Motor neuron (in vitro differentiated cells): ENCODE data around the gene ANKRD52. TPM values are rescaled to one million over a fixed set of nuclear protein-coding genes. Genes with fewer than 3 reads are reported as not detected.
A peak's percentile ranks its signal among the peaks of the same experiment; 100 is the strongest.
"Not testable (repeated sequence)": the region's sequence is repeated elsewhere in the genome, so short reads cannot be mapped to it uniquely, and the experiment has no call there.

ENCODE experiments used
- ATAC-seq, 8 experiments: fragments of 200-7000 bp; cut with Tn5 transposase; replicated peaks in 6 of 8; 2 replicates each; pipeline ENCODE4 v1.8.0; 2021; ENCODE audit warnings: mild to moderate bottlenecking in 8 of 8, moderate library complexity in 8 of 8
- H3K27ac ChIP-seq, 2 donors: fragments of 250-450 bp; sonication (Bioruptor Pico); 2 replicates each; pipeline ENCODE4 v1.9.0; 2021; ENCODE audit warnings: antibody characterized with exemption in 2 of 2, mild to moderate bottlenecking in 2 of 2, moderate library complexity in 1 of 2
- H3K4me1 ChIP-seq, 2 donors: fragments of 250-450 bp; sonication (Bioruptor Pico); replicated peaks in 1 of 2; 2 replicates each; pipeline ENCODE4 v1.6.1; 2021; ENCODE audit warnings: antibody characterized with exemption in 2 of 2, mild to moderate bottlenecking in 2 of 2, moderate library complexity in 1 of 2
- H3K4me3 ChIP-seq, 5 donors: fragments of 250-450 bp; sonication (Bioruptor Pico); 2 replicates each; pipeline ENCODE4 v1.9.0; 2021; ENCODE audit warnings: antibody characterized with exemption in 5 of 5, mild to moderate bottlenecking in 5 of 5, moderate library complexity in 4 of 5
- WGBS, 10 experiments: fragments of 450-650 bp; shearing (Covaris generic); methylation state at CpG; one replicate each; pipeline ENCODE4 v1.0.0; 2022; 5-methylcytosine and 5-hydroxymethylcytosine counted together
- in situ Hi-C, 9 experiments: fragments of 400-800 bp; cut with MboI; loops; one replicate each; pipeline ENCODE4 v1.15.0; 2021; ENCODE audit warnings: low sequenced_read_pairs in 9 of 9, low pct_unique_long_range_greater_than_20kb in 2 of 9; ENCODE audit not compliant: unreplicated experiment in 9 of 9
- total RNA-seq, 8 experiments: library from RNA; unstranded; fragments of 300-600 nt; gene quantifications; 2 replicates each; pipeline versions ENCODE4 v1.2.3 to v1.2.4, GENCODE V29; 2022

Gene ANKRD52
- total RNA-seq, 8 experiments from 2014 or later, result 5.3 to 30.7 (median 12.0) TPM

- Histone ChIP-seq H3K4me1 (peaks cover 0 to 8% of the 10 kb centered on the region in 2 donors), H3K27ac (no peak overlapping the region), H3K4me3 (no peak overlapping the region)
- ATAC-seq, result no peak
- 40 to 100% (median 81%) methylated on average over 1 to 2 of the region's 3 CpGs; no CpG with 5 or more reads in 2 of the 10 experiments for WGBS, 10 experiments
- in situ Hi-C loops, result no loop called here
Observed at GRCh38 chr12:56216461-56216860, 41.7 kb downstream of the ANKRD52 start.

DNA sequence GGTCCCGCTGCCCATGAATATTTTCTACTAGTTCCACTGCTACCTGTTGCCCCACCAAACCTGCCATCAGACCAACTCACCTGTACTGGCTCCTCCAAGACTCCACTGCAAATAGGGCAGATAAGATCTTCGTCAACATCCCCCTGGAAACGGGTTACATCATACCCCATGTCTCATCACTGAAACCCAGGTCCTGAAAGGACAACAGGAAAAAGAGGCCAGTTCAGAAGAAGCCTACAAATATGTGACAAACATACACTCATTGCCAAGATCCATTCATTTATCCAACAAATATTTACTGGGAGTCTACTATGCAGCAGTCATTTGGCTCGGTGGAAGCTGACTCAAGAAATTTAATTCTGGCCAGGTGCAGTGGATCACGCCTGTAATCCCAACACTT lies 44.3 kb downstream of the ANKRD52 start:
- Histone ChIP-seq H3K4me1 (no peaks in the 10 kb centered on the region), H3K4me3 (no peak overlapping the region), H3K27ac (no peak overlapping the region)
- no peak for ATAC-seq
- WGBS, 10 experiments, result 80 to 100% (median 92%) methylated on average over 1 to 5 of the region's 5 CpGs; no CpG with 5 or more reads in 3 of the 10 experiments
- in situ Hi-C loops, result no loop called here

DNA sequence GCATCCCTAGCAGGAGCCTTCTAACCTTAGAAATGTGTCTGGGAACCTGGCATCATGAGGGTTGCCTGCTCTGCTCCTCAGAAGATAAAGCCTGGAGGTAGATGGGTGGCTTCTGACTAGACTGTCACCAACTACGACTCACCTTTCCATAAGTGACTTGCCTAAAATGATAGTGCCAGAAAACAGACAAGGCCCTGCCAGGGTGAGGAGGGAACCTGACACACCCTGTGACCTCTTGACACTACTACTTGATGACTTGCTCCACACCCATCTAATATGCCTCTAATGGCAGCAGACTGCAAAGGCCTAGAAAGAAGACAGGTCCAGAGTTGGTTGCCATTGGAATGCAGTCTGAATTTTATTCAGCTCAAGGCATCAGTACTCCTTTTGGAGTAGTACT lies 45.8 kb downstream of the ANKRD52 start:
- Histone ChIP-seq H3K27ac (no peak overlapping the region), H3K4me3 (no peak overlapping the region), H3K4me1 (no peaks in the 10 kb centered on the region)
- peak in 2 of 8 experiments; percentile 53 to 78 for ATAC-seq
- 100% methylated on average over 1 of the region's 1 CpG; no CpG with 5 or more reads in 9 of the 10 experiments for WGBS, 10 experiments
- in situ Hi-C loops, result no loop called here

- Histone ChIP-seq H3K27ac (no peak overlapping the region), H3K4me1 (no peaks in the 10 kb centered on the region), H3K4me3 (no peak overlapping the region)
- ATAC-seq, result no peak
- in situ Hi-C loops, result no loop called here
- WGBS, 10 experiments, result 40 to 100% (median 94%) methylated on average over 1 to 5 of the region's 6 CpGs; no CpG with 5 or more reads in 2 of the 10 experiments
Observed at GRCh38 chr12:56208006-56208405, 50.2 kb downstream of the ANKRD52 start.

- WGBS, 10 experiments, result 27 to 100% (median 62%) methylated on average over 1 to 14 of the region's 14 CpGs; no CpG with 5 or more reads in 1 of the 10 experiments
- in situ Hi-C loops, result no loop called here
- H3K4me1 ChIP-seq, result no peaks in the 10 kb centered on the region
- no peak overlapping the region for H3K4me3 ChIP-seq
- H3K27ac ChIP-seq, result no peak overlapping the region
- ATAC-seq, result peak; percentile 77 to 92 (median 87)
Observed at GRCh38 chr12:56206452-56207166, 51.6 kb downstream of the ANKRD52 start.

DNA sequence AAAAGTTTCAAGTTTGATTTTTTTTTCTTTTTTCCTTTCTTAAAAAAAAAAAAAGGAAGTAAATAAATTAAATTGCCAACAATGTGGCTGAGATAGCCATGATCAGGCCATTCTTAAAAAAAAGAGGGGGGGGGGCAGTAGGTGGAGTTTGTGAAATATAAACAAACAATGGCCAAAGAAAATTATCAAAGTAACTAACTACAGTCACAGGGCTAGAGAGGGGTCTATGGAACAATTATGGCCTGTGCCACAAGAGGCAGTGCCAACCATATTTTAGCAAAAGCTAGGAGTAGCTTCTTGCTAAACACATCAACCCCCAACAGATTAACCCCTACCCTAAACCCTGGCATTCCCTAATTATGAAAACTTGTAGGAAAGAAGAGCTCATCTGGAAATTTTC lies 52.7 kb downstream of the ANKRD52 start:
- H3K4me3 ChIP-seq, result no peak overlapping the region
- peak in 1 of 8 experiments; percentile 55 for ATAC-seq
- H3K4me1 ChIP-seq, result no peaks in the 10 kb centered on the region
- no peak overlapping the region for H3K27ac ChIP-seq
- in situ Hi-C loops, result no loop called here

- no peaks in the 10 kb centered on the region for H3K4me1 ChIP-seq
- no peak for ATAC-seq
- no peak overlapping the region for H3K27ac ChIP-seq
- no peak overlapping the region for H3K4me3 ChIP-seq
- in situ Hi-C loops, result no loop called here
Observed at GRCh38 chr12:56204275-56204674, 53.9 kb downstream of the ANKRD52 start.

GRCh38 chr12:56202838-56203237 lies 55.3 kb downstream of the ANKRD52 start:
- WGBS, 10 experiments, result 29 to 100% (median 85%) methylated on average over 1 to 2 of the region's 2 CpGs; no CpG with 5 or more reads in 1 of the 10 experiments
- no peaks in the 10 kb centered on the region for H3K4me1 ChIP-seq
- ATAC-seq, result no peak
- in situ Hi-C loops, result no loop called here
- no peak overlapping the region for H3K4me3 ChIP-seq
- no peak overlapping the region for H3K27ac ChIP-seq

- Histone ChIP-seq H3K4me3 (no peak overlapping the region), H3K27ac (no peak overlapping the region), H3K4me1 (no peaks in the 10 kb centered on the region)
- WGBS, 10 experiments, result 0 to 100% (median 87%) methylated on average over 1 of the region's 1 CpG; no CpG with 5 or more reads in 2 of the 10 experiments
- ATAC-seq, result no peak
- in situ Hi-C loops, result no loop called here
Observed at GRCh38 chr12:56202366-56202765, 55.8 kb downstream of the ANKRD52 start.

DNA sequence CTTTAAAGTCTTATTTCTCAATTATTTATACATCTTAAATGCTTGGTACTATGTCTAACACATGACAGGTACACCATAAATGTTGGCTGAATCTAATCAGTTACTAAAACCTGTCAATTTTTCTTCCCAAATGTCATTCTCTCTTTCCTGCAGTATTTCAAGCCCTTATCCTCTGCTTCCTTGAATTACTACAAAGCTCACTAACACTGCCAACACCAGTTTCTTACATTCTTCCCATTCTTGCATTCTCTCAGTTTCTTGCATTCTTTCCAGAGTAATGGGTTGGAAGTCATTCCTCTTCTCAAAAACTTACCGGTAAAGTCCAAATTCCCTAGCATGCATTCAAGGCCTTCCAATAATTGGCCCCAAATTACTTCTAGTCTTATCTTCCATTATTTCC lies 59.3 kb downstream of the ANKRD52 start:
- 13 to 100% (median 82%) methylated on average over 1 of the region's 1 CpG for WGBS, 10 experiments
- ATAC-seq, result no peak
- Histone ChIP-seq H3K4me1 (no peaks in the 10 kb centered on the region), H3K4me3 (no peak overlapping the region), H3K27ac (no peak overlapping the region)
- in situ Hi-C loops, result no loop called here

- no peak for ATAC-seq
- in situ Hi-C loops, result no loop called here
- Histone ChIP-seq H3K4me1 (no peaks in the 10 kb centered on the region), H3K4me3 (no peak overlapping the region), H3K27ac (no peak overlapping the region)
- WGBS, 10 experiments, result 67 to 100% (median 89%) methylated on average over 1 to 6 of the region's 9 CpGs; no CpG with 5 or more reads in 1 of the 10 experiments
Observed at GRCh38 chr12:56197921-56198635, 60.1 kb downstream of the ANKRD52 start.

- in situ Hi-C loops, H3K27ac ChIP-seq, H3K4me1 ChIP-seq, H3K4me3 ChIP-seq: not testable (repeated sequence)
- 0 to 100% (median 81%) methylated on average over 1 to 10 of the region's 11 CpGs for WGBS, 10 experiments
- peak in 4 of 8 experiments; percentile 47 to 75 (median 60) for ATAC-seq
Observed at GRCh38 chr12:56196818-56197550, 61.2 kb downstream of the ANKRD52 start.

DNA sequence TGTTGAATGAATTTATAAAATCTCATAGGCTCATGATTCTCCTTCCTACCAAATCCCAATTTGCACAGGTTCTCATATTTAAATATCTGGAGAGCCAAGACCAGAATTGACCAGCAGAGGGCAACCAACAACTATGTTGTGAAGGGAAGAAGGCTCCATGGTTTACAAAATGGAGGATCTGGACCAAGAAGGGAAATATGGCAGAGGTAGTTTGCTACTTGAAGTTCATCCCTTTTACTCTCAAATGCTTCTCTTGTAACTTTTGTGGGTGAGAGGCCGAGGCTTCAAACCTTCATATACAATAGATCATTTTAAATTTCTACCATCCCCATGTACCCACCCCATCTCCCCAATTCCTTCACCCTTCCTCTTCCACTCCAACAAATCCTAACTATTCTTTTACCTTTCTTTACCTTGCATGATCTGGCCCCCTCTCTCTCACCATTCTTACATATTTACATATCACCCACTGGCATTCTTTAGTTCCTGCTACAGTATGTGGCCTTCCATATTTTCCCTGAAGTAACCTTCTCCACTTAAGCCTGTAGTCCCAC lies 65.1 kb downstream of the ANKRD52 start:
- H3K4me1 ChIP-seq, result peaks cover 0 to under 1% of the 10 kb centered on the region in 2 donors
- 0 to 67% (median 0%) methylated on average over 1 of the region's 1 CpG; no CpG with 5 or more reads in 4 of the 10 experiments for WGBS, 10 experiments
- ATAC-seq, result peak in 2 of 8 experiments; percentile 1 to 3
- in situ Hi-C loops, result no loop called here
- no peak overlapping the region for H3K27ac ChIP-seq
- no peak overlapping the region for H3K4me3 ChIP-seq
